HG03571 (cell line): Measurements from ENCODE around the gene LRRC74A.

Source experiments
- ATAC-seq: cut with Tn5 transposase; IDR thresholded peaks from one replicate; pipeline ENCODE4 v1.9.1; 2021; ENCODE audit not compliant: unreplicated experiment

The LRRC74A gene

DNA sequence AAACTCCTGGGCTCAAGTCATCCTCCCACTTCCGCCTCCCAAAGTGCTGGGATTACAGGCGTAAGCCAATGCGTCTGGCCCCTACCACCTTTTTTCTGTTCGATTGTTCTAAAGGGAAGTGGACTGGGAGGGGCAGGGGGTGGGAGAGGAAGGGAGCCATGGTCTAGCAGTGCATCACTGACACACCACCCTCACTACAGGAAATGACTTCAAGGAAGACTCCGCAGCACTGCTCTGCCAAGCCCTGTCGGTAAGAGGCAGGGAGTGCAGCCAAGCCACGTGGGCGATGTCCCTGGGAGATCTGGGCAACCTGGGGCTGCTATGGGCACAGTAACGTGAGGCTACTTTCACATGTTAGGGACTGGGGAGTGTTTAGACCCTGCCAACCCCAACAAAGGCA, 18.0 kb downstream of the LRRC74A start:
- ATAC-seq: no peak

DNA sequence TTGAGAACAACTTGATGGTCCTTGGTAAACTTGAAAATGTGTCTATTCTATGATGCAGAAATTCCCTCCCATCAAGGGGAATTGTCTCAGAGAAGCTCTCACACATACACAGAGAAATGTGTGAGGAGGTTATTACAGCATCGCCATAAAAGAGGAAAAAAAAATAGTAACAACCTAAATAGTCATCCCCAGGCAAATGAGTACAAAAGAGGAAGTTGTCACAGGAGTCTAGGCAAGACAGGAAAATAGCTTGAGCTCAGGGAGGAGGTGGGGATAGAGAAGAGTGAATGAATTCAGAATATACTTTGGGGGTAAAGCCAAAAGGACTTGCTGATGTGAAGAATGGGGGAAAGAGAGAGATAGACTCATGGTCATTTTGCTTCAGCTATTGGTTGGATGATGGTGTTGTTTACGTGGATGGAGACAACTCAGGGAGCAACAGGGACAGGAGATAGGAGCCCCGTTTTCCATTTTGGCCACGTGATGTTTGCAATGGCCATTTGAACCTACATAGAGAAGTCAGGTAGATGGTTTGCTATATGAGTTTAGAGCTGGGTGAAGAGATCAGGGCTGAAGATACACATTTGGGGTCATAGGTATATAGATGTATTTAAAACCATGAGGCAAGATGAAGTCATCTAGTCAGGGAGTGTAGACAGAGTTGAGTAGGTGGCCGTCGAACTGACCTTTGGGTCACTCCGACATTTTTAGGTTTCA, 20.3 kb downstream of the LRRC74A start:
- no peak for ATAC-seq

DNA sequence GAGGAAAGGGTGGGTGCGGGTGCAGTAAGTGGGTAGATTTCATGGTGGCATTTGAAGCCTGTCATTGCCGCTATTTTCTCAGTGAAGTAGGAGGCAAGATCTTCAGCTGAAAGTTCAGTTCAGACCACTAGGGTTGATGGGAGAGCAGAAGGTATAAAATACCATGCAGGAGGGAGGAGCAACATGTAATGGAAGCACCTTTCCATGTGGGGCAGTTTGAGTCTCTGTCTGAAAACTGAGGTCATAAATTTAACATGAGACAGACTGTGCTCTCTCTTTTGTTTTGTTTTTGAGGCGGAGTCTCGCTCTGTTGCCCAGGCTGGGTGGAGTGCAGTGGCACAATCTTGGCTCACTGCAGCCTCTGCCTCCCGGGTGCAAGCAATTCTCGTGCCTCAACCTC, 22.7 kb downstream of the LRRC74A start:
- ATAC-seq: no peak

DNA sequence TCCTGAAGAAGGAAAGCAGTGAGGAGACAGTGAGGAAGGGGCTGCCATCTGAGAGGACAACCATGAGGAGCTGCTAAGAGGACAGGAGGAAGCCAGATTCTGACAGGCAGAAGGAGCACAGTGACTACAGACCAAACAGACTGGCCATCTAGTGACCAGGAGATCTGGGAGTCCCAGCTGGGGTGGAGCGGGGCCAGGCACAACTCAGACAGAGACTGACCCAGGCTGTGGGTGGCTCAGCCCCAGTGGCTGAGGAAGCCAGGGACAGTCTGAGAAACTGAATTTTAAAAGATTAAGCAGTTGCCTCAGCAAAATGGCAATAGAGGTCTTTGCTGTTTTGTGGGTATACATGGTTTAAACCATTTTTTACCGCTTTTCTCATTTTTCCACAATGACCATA, 28.9 kb downstream of the LRRC74A start:
- no peak for ATAC-seq

DNA sequence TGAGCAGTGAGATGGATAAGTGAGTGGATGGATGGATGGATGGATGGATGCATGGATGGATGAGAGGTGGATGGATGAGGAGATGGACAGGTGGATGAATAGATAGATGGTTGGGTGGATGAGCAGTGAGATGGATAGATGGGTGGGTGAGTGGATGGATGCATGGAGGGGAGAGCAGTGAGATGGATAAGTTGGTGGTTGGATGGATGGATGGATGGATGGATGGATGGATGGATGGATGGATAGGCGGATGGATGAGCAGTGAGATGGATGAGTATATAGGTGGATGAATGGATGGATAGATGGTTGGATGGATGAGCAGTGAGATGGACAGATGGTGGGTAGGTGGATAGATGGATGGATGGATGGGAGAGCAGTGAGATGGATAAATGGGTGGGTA, 30.6 kb downstream of the LRRC74A start:
- ATAC-seq: no peak

DNA sequence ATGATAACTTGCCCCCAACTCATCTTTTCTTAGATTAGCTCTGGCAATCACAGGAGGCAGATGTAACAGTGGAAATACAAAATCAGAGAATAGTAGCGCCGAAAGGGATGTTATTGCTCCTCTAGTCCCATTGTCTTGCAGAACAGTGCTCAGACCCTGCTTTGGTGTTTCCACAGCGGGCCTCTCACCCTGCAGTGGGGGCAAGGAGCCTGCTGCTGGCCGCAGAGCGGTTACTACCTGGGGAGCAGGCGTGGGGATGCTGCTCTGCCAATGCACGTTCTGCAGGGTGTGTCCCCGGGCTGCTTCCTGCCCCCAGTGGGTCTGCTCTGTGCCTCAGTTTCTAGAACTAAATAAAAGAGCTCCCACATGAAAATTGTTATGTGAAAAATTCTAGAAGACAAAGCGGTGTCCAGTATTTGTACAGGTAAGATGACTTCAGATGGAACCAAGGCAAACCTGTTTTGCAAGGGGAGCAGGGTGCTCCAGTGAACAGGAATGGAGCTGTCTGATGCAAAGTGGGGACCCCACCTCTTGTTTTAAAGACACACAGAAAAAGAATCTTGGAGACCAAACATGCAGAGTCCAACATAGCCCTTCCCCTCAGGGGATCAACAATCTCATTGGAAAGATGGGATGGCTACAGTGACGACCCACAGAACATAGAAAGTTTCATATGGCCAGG, 35.5 kb downstream of the LRRC74A start:
- ATAC-seq: no peak

DNA sequence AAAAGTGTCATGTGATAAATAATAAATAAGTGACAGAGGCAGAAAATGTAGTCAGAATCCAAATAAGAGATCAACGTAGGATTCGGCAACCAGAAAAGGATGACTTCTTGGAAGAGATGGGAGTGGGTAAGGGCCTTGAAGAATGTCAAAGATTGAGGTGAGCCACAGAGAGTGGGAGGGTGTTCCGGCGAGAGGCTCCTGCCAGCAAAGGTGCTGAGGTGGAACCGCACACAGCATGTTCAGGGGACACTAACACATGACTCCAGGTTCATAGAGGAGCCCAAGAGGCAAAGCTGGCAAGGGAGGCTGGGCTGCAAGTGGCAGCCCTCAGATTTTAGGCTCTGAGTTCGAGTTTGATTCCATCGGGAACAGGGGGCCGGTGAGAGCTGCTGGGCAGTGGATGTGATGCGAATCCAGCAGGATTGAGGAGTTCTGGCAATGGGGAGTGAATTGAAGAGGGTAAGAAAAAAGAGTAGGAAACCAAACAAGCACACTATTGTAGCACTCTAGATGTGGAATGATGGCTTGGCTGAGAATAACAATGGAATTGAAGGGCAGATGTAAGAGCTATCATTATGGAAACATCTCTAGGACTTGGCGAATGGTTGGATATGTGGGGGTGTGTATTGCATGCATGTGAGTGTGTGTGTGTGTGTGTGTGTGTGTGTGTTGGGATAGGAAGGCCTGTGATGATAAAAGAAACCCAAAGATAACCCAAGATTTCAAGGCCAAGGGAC, 36.5 kb downstream of the LRRC74A start:
- no peak for ATAC-seq

DNA sequence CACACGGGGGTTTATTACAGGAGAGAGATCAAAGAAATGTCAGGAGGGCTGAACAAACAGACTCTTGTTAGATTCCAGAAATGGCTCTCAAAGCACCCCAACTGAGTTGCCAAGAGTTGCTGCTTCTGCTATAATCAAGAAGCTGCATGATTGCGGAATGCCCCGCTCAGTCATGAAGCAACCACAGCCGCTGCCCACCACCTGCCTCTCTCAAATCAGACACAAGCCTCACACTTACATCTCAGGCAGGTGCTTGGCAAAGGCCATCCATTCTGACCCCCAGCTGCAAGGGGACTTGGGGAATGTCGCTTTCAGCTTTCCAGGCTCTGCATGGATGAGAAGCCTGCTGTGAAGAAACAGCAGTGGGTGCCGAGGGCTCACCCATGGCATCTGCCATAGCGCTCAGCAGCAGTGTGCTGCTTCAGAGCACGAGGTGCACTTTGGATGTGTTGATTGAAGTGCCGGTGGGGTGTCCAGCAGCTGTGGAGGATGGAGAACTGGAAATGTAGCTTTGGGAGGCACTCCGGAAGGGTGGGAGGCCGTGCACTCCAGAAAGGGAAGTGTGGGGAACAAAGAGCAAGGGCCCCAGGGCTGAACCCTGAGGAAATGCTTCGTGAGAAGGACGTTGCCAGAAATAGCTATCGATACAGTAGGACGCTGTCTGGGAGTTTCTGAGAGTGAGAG, 37.7 kb downstream of the LRRC74A start:
- no peak for ATAC-seq

DNA sequence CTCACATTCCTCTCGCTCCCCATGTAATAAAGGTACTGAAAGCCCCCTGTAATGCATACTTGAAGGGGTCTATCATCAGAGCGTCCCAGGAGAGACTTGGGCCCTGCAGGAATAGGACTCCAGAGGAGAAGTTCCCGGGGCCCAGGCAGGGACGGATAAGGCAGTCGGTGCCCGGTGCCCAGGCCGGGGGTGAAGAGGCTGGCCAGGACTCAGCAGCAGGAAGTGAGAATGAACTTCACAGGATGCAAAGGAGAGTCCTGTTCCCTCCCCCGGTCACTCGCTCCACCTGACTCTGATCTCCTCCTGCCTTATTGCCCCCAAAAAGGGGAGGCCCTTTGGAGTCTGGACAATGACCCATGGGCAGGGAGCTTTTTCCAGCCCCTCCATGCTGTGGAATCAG, 40.2 kb downstream of the LRRC74A start:
- ATAC-seq: no peak

DNA sequence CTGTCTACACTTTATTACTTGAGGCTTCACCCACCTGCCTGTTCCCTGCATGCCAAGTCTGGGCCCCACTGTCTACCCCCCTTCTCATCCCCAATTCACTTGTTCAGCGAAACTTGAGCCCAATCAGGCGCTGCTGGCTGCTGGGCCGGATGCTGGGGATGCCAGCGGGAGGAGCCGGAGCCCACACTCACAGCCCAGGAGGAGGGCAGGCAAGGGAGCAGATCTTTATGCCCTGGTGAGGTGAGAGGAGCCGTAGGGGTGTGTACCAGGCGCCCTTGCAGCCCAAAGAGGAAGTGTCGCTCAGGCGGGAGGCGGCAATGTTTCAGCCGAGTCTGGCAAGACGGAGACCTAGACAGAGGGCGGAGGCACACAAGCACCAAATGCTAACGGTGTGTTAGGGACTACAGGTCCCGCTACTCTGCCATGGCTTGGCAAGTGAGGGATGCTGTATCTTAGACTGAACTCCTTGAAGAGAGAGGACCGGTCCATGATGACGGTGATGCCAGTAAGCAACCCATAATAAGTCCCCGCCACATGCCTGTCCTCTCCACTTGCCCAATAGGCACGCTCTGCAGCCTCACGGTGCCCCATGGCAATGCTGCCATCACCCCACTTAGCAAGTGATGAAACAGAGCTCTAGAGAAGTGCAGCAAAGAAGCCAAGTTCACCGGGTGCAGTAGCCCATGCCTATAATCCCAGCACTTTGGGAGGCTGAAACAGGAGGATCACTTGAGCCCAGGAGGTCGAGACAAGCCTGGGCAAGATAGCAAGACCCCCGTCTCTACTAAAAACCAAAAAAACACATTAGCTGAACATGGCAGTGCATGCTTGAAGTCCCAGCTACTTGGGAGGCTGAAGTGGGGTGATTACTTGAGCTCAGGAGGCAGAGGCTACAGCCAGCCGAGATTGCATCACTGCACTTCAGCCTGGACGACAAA, 41.6 kb downstream of the LRRC74A start:
- ATAC-seq: no peak

DNA sequence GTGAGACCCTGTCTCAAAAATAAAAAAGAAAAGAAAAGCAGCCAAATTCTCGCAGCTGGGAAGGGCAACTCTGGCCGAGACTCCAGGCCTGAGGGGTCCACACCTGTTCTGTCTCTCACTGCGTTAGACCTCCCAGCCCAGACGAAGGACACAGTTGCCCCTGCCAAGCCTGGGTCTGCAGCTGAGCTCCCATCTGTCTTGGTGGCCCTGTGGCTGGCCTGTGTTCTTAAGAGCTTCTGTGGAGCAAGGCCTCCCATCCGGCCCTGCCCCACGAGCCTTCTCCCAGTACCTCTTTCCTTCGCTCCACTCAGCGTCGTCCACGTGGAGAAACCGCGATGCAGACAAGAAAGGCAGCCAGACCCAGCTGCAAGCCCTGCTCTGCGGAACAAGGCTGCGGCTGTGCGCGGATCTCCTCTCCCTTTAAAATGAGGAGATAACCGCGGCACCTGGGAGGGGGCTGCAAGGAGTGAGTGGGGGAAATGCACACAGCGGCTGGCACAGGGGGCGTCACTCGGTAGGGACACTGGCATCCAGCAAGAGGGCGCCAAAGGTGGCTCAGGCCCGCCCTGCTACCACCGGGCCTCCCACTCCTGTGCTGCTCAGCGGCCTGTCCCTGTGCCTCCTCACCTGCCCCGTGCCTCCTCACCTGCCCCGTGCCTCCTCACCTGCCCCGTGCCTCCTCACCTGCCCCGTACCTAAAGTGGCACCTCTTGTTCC, 42.4 kb downstream of the LRRC74A start:
- no peak for ATAC-seq

DNA sequence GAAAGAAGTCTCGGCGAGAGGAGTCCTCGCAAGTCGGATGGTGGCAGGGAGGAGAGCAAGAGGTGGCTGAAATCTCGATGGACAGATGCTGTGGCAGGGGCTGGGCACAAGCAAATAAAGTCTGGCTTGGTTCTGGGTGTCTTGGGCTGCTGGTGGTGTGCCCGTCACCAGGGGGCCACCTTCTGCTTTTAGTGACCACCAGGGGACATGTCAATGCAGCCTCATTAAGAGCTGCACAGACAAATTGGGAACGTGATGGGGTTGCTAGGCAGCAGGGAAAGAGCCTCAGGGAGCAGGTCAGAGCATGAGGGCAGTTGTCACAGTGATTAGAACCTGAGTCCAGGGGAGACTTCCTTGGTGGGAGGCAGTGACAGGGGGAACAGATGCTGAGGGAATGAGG, 44.0 kb downstream of the LRRC74A start:
- no peak for ATAC-seq

DNA sequence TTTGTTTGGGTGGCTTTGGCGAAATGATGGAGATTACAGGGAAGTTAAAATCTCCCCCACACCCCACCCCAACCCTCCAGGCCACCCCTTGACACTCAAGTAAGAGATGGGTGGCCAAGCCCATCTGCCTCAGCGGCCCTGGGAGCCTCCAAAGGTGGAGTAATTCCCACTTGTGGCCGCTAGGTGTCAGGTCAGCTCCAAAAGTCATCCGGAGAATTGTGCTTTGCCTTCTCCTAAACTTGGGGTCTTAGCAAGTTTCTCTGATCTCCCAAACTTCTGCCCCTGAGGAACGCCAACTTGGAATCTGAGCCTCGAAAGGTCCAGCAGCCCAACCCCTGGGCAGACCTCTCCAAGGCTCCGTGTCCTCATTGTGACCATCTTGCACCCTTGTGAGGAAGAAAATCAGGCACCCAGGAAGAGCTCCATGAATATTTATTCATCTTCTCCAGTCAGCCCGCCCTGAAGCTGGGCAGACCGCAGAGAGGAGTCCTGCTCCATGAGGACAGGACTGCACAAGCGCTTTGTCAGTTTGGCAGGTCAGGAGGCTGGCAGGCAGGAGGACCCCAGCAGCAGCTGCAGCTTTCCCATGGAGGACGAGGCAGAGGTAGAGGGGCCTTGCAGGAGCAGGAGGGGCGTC, 46.7 kb downstream of the LRRC74A start:
- ATAC-seq: no peak

DNA sequence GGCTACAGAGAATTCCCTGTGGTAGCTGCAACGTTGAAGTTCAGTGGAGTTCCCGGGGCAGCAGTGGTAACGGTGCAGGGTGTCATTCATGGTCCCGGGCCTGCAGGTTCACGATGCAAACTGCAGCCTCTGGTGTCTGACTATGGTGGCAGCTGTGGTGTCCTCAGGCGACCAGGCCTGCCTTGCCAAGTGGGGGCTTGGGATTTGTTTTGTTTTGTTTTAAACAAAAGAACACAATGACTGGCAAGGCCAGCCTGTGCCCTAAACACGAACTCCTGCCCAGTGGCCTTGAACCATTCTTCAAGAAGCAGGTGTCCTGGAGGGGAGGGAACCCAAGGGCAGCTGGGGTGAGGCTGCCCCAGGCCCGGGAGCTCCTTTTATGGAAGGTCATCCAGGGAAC, 48.5 kb downstream of the LRRC74A start:
- ATAC-seq: no peak

DNA sequence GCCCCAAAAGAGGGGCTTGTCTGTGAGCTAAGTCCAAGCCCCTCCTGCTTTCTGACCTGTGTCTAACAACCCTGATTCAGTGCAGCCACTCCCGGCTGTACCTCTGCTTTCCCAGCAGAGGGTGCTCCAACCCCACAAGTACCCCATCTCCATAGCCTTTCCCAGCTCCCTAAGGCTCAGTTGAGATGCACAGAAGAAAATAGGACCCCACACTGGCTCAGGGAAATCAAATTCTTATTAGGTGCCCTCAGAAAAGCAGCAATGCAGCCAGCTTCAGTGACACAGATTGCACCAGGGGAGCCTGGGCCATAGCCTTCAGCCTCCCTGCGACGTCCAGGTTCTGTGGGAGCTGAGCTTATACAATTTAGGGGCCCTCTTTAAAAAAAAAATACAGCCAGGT, 49.9 kb downstream of the LRRC74A start:
- ATAC-seq: no peak

DNA sequence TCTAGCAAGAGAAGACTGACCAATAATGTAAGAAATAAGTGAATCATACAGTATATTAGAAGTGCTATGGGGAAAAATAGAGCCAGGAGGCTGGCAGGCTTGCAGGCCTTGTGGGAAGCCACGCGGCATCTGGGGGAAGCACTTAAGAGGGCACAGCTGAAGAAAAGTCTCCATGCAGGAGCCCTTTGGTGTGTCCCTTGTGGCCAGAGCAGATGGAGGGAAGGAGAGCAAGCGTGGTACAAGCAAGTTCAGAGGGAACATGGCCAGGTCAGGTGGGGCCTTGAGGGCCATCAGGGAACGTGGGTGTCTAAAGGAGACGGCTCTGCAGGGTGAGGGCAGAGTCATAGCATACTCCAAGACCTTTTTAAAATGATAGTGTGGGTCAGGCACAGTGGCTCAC, 51.7 kb downstream of the LRRC74A start:
- ATAC-seq: no peak

DNA sequence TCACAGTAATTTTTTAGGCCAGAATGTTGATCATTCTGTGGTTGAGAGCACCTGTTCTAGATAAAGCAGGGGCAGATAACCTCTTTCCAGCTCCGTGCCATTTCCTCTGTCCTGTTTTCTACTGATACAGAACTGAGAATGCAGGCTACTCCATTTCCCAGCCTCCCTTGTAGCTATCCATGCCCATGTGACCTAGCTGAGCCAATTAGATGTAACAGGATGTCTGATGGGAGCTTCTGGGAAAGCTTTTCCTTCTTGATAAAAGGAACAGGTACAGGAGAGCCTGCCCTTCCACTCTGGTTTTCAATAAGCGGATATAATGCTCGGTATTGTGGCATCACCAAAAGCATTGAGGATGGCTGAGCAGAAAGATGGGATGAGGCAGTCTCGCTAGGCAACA, 54.2 kb downstream of the LRRC74A start:
- no peak for ATAC-seq

DNA sequence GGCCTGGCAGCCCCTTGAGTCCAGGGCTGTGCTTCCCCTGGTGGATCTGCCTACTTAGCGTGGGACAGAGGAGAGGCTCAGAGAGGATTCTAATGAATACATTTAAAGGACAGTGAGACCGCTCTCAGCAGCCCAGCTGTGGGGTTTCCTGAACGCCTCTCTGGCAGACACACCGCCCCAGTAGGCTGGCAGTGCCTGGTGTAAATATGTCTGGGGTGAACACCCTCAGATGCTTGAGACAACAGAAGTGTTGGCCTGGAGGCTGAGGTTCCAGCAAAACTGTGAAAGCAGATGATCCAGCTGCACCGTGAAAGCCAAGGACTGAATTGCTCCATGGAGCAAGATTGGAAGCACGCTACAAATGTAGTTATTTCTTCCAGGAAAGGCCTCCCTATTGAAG, 55.1 kb downstream of the LRRC74A start:
- no peak for ATAC-seq

DNA sequence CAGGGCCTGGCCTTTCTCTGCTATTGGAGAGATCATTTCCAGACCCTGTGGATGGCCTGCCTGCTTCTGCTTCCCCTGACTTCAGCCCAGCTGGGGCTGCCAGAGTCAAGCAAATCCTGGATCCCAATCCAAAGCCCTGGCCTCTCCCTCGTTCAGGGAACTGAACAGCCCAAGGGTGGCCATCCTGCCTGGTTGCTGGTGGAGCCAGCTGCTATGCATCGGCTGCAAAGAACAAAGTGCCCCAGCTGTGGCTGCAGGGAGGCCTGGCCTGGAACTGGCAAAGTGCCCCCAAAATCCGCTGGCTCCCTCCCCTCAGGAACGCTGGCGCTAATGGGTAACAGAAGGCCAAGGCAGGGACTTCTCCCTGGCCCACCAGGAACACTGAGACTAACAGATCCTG, 56.4 kb downstream of the LRRC74A start:
- ATAC-seq: no peak
